T-helper 1 cell treated with Interleukin-12 subunit alpha and Interleukin-12 subunit beta and Interleukin-4 antibody, amounts not matched to agents 30 μg/mL and 1 μg/mL, for 36 hours (primary cell): ENCODE data around the gene ETS1.

Experiments
- H3K27ac Mint-ChIP-seq: one replicate; pipeline ENCODE4 v1.8.0; 2021; ENCODE audit warnings: mild to moderate bottlenecking, mixed read lengths
- H3K27me3 Mint-ChIP-seq: one replicate; pipeline ENCODE4 v1.8.0; 2021; ENCODE audit warnings: low read depth, mixed read lengths
- H3K36me3 Mint-ChIP-seq: one replicate; pipeline ENCODE4 v1.8.0; 2021; ENCODE audit warnings: low read depth, mixed read lengths
- H3K4me1 Mint-ChIP-seq: one replicate; pipeline ENCODE4 v1.8.0; 2021; ENCODE audit warnings: low read depth, mixed read lengths
- H3K4me3 Mint-ChIP-seq: one replicate; pipeline ENCODE4 v1.8.0; 2021; ENCODE audit warnings: mild to moderate bottlenecking, moderate library complexity, mixed read lengths
- H3K9me3 Mint-ChIP-seq: one replicate; pipeline ENCODE4 v1.8.0; 2021; ENCODE audit warnings: mixed read lengths

Gene ETS1, protein sequence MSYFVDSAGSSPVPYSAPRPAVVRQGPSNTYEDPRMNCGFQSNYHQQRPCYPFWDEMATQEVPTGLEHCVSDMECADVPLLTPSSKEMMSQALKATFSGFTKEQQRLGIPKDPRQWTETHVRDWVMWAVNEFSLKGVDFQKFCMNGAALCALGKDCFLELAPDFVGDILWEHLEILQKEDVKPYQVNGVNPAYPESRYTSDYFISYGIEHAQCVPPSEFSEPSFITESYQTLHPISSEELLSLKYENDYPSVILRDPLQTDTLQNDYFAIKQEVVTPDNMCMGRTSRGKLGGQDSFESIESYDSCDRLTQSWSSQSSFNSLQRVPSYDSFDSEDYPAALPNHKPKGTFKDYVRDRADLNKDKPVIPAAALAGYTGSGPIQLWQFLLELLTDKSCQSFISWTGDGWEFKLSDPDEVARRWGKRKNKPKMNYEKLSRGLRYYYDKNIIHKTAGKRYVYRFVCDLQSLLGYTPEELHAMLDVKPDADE

DNA sequence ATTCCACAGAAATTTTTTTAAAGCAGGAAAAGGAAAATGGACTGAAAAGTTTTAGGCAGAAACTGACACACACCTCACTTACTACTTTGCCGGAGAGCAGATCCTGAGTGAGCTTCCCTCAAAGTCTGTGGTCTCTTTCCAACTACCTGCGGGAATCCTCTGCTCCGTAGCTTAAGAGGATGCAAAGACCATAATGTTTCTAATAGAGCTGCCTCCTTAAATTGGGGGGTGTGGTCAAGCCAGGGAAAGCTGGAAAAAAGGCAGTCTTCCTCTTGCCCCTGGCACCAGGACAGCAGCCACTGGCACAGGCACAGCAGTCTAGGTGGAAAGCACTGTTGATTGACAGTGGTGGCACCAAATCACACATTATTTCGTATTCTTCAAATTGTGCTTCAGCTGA lies at the start of gene ETS1:
TSS of gene ETS1 (minus strand) at position 144 of the 400 bp plus-strand sequence. CDS start 14,428 bp downstream, outside the sequence.
- Mint-ChIP-seq H3K4me3 (no peak within 1 kb of the TSS), H3K27me3 (peaks cover 26% of the 10 kb centered on the region), H3K27ac (no peak within 1 kb of the TSS), H3K36me3 (no peaks in the 10 kb centered on the region), H3K9me3 (no peaks in the 10 kb centered on the region), H3K4me1 (peaks cover 14% of the 10 kb centered on the region)

DNA sequence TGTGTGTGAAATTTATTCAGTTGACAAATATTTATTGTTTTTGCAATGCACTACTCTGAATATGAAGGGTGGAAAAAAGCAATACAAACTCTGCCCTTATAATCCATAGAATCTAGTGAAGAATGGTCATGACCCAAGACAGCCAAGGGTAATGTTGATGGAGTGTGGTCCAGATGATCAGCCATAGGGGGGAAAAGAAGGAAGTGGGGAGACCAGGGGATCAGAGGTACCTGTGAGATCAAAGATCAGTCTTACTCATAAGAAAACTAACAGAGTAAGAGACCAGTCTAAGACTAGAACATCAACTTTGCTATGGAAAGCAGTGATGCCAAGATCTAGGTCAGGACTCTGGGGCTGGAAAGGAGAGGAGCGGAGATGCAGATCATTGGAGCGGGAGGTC lies 47.0 kb upstream of the ETS1 start:
- no peaks in the 10 kb centered on the region for H3K9me3 Mint-ChIP-seq
- H3K4me1 Mint-ChIP-seq: peaks cover 29% of the 10 kb centered on the region
- no peaks in the 10 kb centered on the region for H3K36me3 Mint-ChIP-seq
- peaks cover 11% of the 10 kb centered on the region for H3K27me3 Mint-ChIP-seq
- H3K27ac Mint-ChIP-seq: no peak overlapping the region
- H3K4me3 Mint-ChIP-seq: no peak overlapping the region

DNA sequence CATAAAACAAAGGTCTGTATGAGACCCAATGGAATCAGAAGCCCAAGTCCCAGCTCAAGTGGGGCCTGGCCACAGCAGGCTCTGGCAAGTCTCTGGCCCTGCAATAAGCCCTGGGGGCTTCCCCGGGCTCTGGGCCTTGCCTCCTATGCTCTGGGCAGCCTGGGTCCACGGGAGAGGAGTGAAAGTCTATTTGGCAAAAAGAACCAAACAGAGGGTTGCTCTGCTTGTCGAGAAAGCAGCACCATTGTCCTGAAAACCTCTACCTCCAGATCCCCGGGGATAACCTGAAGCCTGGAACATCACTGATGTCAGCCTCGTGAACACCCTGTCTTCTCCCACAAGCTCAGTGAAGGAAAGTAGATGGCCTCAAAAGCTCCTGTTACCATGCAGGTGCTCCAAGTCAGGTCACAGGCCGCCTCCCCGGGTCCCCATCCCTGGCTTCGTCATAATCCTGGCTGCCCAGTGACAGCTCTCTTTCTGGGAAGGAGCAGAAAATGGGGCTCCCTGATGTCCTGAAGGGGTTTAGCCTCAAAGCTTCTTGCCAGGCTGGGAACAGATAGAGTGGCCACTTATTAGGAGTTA lies 46.1 kb upstream of the ETS1 start:
- Mint-ChIP-seq H3K27ac (no peak overlapping the region), H3K27me3 (peaks cover 5% of the 10 kb centered on the region)

DNA sequence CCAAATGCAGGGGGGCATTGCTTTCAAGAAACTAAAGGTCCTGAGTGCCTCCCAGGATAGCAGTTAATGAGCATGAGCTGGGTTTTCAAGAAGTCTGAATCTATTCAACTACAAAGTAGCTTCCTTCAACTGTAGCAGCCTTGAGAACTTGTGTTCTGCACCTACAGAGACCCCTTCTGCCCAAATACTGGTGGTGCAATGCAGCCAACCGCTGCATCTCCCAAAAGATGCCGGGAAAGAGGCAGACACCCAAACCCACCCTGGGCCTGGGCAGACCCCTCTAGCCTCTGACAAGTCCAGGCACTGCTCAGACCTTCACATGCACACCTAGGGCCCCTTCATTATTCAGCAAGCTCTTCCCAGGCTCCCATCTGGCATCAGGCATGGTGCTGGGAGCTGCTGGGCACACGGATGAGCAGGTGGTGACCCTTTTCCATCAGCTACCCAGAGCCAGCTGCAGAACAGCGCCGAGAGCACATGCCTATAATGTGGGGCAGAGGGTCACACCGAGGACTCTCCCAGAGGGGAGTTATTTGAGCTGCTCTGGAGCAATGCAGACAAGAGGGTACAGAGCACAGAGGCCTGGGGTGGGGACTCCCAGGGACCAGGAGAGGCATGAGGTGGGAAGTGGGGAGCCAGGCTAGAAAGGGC lies 44.9 kb upstream of the ETS1 start:
- Mint-ChIP-seq H3K9me3 (no peaks in the 10 kb centered on the region), H3K27ac (peak overlapping the region; percentile 46), H3K36me3 (no peaks in the 10 kb centered on the region), H3K4me3 (no peak overlapping the region), H3K4me1 (peaks cover 47% of the 10 kb centered on the region), H3K27me3 (no peaks in the 10 kb centered on the region)

More for the DNA sequence above, 46.1 kb upstream of the ETS1 start:
- no peak overlapping the region for H3K4me3 Mint-ChIP-seq
- H3K9me3 Mint-ChIP-seq: no peaks in the 10 kb centered on the region
- peaks cover 38% of the 10 kb centered on the region for H3K4me1 Mint-ChIP-seq
- H3K36me3 Mint-ChIP-seq: no peaks in the 10 kb centered on the region

DNA sequence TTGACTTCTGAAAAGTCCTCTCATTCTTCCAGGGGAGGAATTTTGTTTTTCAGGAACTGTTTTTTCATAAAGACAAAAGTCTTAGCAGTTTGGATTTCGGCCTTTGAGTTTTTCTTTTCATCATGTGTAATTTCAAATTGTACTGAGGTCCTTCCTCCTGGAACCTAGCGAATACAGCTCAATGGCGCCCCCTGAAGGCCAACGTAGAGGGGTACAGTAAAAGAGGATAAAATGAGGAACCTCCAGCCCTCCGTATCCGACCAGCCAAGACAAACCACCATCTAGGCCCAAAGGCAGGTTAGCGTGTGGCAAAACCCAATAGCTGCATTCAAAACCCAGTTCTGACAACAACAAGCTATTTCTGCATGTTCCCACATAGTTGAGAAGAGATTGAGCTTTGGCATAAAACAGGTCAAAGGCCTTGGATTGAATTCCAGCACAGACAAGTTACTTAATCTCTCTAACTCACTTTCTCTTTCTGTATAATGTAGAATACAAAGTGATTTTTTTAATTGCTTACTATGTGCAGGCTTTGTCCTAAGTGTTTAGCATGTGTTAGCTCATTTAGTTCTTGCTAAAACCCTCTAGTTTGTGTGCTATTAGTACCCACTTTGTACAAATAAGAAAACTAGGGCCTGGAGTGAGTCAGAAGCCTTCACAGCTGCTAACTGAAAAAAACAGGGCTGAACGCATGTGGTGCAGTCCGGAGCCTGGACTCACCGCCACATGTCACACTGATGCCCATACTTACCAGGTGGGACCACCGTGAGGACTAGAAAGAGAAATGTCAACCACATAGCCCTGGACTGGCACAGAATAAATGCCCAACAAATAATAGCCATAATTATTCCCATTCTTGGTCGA lies 43.2 kb upstream of the ETS1 start:
- Mint-ChIP-seq H3K4me1 (peaks cover 63% of the 10 kb centered on the region), H3K27me3 (no peaks in the 10 kb centered on the region), H3K36me3 (no peaks in the 10 kb centered on the region), H3K27ac (peak overlapping the region; percentile 82), H3K9me3 (no peaks in the 10 kb centered on the region), H3K4me3 (peak overlapping the region; percentile 63)

DNA sequence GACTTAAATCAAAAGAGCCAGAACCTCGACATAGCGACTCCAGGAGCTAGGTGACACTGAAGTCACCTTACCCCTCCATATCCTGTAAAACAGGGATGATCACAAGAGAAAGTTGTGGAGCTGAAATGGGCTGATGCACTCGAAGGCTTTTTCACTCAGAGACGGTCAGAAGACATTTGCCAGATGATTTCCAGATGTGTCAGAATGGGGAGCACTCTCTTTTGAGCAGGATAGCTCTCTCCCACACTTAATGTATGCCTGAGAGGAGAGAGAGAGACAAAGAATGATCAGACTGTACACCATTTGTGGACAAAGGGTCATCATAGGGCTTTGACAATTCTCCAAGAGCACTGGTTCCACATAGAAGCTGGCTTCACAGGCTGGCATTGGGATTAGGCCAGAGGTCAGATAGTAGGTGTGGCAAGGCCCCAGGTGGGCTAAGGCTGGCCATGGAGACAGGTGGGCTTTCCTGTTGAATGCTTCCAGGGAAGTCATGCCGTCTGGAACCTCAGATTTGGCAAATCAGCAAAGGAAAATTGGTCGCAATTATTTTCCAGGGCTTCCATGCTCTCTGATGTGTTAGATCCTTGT lies 42.3 kb upstream of the ETS1 start:
- Mint-ChIP-seq H3K4me3 (peak overlapping the region; percentile 81), H3K27me3 (no peaks in the 10 kb centered on the region), H3K36me3 (no peaks in the 10 kb centered on the region), H3K4me1 (peaks cover 72% of the 10 kb centered on the region), H3K27ac (peak overlapping the region; percentile 94), H3K9me3 (no peaks in the 10 kb centered on the region)

DNA sequence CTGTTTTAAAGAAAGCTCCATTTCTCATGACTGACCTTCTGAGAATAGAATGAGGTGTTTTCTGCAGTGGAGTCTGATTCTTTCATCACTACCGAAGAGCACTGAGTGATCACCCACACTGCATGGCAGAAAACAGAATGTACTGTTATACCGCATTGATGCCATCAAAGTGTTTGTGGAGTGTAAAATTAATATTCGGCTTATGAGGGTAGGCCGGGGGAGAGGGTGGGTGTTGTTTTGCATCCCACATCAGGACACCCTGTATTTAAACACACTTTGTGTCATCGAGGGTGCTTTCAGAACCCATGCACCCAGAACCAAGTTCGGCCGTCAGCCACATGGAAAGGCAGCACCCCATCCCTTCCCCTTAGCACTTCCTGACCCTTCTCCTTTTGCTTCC lies 41.3 kb upstream of the ETS1 start:
- Mint-ChIP-seq H3K9me3 (no peaks in the 10 kb centered on the region), H3K27me3 (no peaks in the 10 kb centered on the region), H3K27ac (peak overlapping the region; percentile 94), H3K4me1 (peaks cover 74% of the 10 kb centered on the region), H3K4me3 (peak overlapping the region; percentile 81), H3K36me3 (no peaks in the 10 kb centered on the region)

DNA sequence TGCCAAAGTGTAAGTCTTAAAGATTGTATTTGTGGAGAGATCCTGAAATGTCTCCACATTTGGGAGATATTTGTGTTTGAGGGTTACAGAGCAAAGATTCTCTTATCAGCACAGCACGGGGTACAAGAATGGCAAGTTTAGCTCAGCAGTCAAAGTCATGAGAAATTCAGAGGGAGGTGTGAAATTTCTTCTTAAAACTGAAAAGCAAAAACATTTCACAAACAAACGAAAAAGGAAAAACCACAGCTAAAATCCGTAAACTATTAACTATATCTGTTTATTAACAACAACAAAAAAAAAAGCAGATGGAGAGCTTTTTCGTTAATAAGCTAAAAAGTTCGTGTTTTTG lies 40.9 kb upstream of the ETS1 start:
- Mint-ChIP-seq H3K36me3 (no peaks in the 10 kb centered on the region), H3K27me3 (no peaks in the 10 kb centered on the region), H3K9me3 (no peaks in the 10 kb centered on the region), H3K4me1 (peaks cover 77% of the 10 kb centered on the region), H3K4me3 (peak overlapping the region; percentile 81), H3K27ac (peak overlapping the region; percentile 94)

DNA sequence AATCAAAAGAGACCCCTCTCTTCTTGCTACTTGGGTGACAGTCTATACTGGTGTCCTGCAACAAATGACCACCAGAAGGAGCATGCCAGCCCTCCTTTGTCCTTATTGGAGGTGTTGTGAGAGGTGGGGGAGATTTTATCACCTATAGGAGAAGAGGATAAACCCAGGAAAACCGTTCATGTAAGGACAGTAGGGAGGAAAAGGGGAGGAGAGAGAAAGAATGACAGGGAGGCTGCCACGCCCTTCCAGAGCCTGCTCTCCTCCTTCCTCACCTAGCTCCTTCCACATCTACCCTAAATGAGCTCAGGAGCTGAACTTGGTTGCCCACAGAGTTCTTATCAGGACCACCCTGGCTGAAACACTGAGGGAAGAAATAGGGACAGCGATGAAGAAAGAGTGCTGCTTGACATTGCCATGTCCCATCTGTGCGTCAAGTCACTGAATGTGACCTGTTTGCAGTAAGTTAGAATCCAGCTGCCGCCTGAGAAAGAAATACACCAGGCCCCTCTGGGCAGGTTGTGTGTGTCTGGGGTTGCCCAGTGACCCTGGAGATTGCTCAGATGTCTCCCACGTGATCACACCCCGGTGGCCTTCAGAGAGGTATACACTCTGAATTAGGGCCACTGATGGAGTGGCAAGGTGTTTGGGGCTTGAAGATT lies 40.4 kb upstream of the ETS1 start:
- H3K27me3 Mint-ChIP-seq: no peaks in the 10 kb centered on the region
- no peaks in the 10 kb centered on the region for H3K36me3 Mint-ChIP-seq
- H3K9me3 Mint-ChIP-seq: no peaks in the 10 kb centered on the region
- peak overlapping the region; percentile 94 for H3K27ac Mint-ChIP-seq
- H3K4me1 Mint-ChIP-seq: peaks cover 80% of the 10 kb centered on the region
- peak overlapping the region; percentile 81 for H3K4me3 Mint-ChIP-seq

DNA sequence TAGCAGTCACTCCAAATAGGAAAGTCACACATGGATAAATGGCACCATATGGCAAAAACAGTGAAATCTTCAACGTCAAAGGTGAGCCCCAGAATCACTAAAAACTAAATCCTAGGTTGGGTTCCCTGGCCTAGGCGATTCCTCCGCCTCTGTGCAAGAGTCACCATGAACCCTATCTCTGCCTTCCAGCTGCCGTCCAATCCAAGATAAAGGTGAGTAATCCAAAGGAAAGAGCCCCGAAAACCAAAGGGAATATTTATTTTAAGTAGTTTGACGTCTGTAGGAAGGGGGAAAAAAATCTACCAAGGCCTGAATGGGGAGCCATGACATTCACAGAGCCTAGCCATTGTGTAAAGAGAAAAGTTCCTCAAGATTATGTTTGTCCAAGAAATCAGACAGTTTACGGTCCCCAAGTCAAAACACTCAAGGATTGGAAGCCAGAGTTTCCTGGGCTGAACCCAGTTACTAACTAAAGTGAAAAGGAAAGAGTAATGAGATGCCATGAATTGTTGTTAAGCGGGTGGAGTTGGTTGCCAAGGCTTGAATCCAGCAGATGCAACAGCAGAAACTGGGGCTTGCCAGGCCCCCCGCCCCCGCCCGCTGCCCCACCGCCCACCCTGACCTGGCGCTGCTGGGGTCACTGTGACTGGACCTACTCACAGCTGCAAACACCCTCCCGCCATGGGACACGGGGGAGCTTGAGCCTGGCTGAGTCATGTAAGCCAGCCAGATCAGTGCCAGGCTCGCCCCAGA lies 39.7 kb upstream of the ETS1 start:
- H3K27me3 Mint-ChIP-seq: no peaks in the 10 kb centered on the region
- H3K9me3 Mint-ChIP-seq: no peaks in the 10 kb centered on the region
- H3K36me3 Mint-ChIP-seq: no peaks in the 10 kb centered on the region
- H3K4me3 Mint-ChIP-seq: no peak overlapping the region
- H3K27ac Mint-ChIP-seq: peak overlapping the region; percentile 94
- peaks cover 83% of the 10 kb centered on the region for H3K4me1 Mint-ChIP-seq

DNA sequence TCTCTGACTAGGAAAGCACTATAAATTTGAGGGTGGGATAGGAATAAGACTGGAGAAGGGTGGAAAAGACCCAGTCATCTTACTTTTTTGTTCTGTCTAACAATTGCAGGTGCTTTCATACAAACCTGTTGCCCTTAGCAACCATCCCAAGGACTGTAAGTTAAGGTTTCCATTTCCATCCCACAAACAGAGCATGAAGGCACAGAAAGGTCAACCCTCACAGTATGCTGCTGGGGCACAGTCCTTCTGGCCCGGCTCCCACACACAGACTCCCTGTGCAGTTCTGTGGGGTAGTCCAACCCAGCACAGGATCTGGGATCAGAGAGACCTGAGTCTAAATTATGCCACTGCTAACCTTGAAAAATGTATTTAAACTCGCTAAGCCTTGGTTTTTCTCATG lies 38.4 kb upstream of the ETS1 start:
- H3K9me3 Mint-ChIP-seq: no peaks in the 10 kb centered on the region
- H3K4me3 Mint-ChIP-seq: peak overlapping the region; percentile 72
- peaks cover 78% of the 10 kb centered on the region for H3K4me1 Mint-ChIP-seq
- H3K27ac Mint-ChIP-seq: peak overlapping the region; percentile 94
- H3K27me3 Mint-ChIP-seq: no peaks in the 10 kb centered on the region
- H3K36me3 Mint-ChIP-seq: no peaks in the 10 kb centered on the region

DNA sequence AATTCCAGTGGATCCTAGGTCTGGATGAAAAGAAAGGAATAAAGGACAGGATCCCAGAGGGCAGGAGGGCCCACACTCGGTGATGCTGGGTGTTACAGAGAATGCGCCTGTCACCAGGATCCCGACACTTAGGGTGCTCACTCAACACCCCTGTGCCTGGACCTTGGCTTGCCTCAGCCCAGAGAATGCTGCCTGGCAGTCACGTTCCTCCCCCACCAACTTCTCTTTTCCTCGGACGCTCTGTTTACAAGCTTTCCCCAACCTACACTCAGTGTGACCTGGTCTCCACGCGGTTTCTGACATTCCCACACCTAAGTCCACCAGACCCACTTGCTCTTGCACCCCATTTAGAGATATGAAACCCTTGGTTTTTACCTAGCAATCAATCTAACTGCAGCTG lies 38.0 kb upstream of the ETS1 start:
- Mint-ChIP-seq H3K4me3 (peak overlapping the region; percentile 72), H3K9me3 (no peaks in the 10 kb centered on the region), H3K27ac (peak overlapping the region; percentile 94), H3K27me3 (no peaks in the 10 kb centered on the region), H3K4me1 (peaks cover 79% of the 10 kb centered on the region), H3K36me3 (no peaks in the 10 kb centered on the region)
